RKO (cell line): ENCODE data around the gene ASAP2.

Experiments used
- DNase-seq: peaks from one replicate; pipeline ENCODE4 v3.0.0-alpha.2; 2016; ENCODE audit warnings: low spot score

The ASAP2 gene

GRCh38 chr2:9430316-9431293, 224.0 kb downstream of the ASAP2 start:
- DNase-seq = no peak

DNA sequence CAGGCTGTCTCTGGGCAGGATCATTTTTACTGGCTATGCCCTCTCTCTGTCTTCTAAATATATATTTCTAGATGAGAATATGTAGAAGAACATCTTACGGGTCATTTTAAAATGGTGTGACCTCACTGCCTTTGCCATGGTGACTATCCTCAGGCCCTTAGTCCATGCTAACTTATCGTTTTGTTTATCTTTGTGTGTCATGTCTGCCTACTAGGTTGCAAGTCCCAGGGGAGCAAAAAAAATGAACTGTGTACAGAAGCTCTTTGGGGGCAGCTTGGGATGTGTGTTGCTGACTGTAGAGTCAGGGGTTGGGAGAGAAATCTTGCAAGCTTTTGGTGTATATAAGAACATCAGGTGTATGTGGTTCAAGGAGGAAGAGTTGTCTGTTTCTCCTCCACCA, 227.9 kb downstream of the ASAP2 start:
- DNase-seq = no peak

DNA sequence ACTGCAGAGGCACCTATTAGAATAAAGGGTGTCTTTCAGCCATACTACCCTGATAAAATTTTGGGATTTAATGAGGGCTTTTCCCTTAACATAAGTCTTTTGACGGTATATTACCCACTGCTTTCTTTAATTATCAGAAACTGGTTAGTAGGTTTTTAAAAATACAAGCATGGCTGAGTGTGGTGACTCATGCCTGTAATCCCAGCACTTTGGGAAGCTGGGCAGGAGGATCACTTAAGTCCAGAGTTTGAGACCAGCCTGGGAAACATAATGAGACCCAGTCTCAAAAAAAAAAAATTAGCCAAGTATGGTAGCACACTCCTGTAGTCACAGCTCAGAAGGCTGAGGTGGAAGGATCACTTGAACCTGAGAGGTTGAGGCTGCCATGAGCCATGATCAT, 232.9 kb downstream of the ASAP2 start:
- DNase-seq = no peak

GRCh38 chr2:9440058-9440727, 233.6 kb downstream of the ASAP2 start:
- DNase-seq = no peak

- DNase-seq = no peak
Observed at GRCh38 chr2:9441556-9441955, 234.9 kb downstream of the ASAP2 start.

- DNase-seq = no peak
Observed at GRCh38 chr2:9443526-9443925, 236.9 kb downstream of the ASAP2 start.

GRCh38 chr2:9445089-9445488, 238.5 kb downstream of the ASAP2 start:
- DNase-seq = no peak

DNA sequence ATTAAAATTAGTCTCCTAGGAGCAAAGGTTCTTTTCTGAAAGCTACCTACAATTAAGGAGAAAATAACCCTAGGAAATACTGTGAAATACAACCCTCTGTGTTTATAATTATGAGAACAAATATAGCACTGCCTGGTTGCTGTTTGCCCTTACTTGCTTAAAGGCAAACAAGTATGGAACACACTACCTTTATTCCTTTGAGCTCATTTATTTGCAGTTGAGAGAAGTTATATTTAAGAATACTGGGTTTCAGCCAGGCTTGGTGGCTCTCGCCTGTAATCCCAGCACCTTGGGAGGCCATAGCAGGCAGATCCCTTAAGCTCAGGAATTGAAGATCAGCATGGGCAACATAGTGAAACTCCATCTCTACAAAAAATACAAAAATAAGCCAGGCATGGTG, 244.6 kb downstream of the ASAP2 start:
- no peak for DNase-seq
